ENCODE measurements around the gene ARMC7. TPM values are rescaled to one million over a fixed set of nuclear protein-coding genes. Genes with fewer than 3 reads are reported as not detected.
A peak's percentile ranks its signal among the peaks of the same experiment; 100 is the strongest.

Gene ARMC7
- total and polyA plus RNA-seq, 2 of the 13 experiments (the other 11 are each of a cell fraction or from before 2014, with no cell fraction given), result 3.9 to 4.2 TPM

DNA sequence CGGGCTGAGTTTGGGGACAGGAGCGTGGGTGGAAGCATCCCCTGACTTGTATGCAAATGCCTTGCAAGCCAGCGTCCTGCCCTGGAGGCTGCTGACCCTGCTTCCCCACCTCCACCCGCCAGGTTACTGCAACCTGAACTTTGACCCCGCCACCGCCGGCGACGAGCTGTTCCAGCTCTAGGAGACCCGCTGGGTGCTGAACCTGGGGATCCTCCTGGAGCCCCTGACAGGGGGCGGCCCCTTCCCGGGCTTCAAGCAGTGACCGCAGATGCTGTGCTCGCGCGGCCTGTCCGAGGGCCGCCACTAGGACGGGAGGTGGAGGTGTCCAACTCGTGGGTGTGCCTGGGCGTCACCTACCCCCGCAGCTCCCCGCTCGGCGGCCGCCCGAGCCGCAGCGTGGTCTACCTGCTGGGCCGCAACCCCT is 32.7 kb upstream of the ARMC7 start (continued):
- TF ChIP-seq ZNF34 (CRISPR knock-in tag; IDR thresholded peaks at IDR 0.05; ENCODE audit: borderline replicate concordance) (0 out of 2 replicates have a peak, but pooled peaks have one; percentile 51), ZNF703 (CRISPR knock-in tag; IDR thresholded peaks at IDR 0.05; ENCODE audit: borderline replicate concordance) (no peak), ATF1 (CRISPR knock-in tag; IDR thresholded peaks at IDR 0.05) (no peak), STAT5B (CRISPR knock-in tag; IDR thresholded peaks at IDR 0.05) (no peak), HDAC6 (IDR thresholded peaks at IDR 0.05; ENCODE audit: low read depth, low read length) (no peak), ZNF781 (CRISPR knock-in tag; IDR thresholded peaks at IDR 0.05; ENCODE audit: borderline replicate concordance, not compliant biosample characterization) (no peak), ZNF256 (CRISPR knock-in tag; conservative IDR thresholded peaks at IDR 0.05) (no peak), ZKSCAN8 (CRISPR knock-in tag; IDR thresholded peaks at IDR 0.05; ENCODE audit: borderline replicate concordance) (no peak), GABPA (IDR thresholded peaks at IDR 0.05; ENCODE audit: low read depth, low read length) (no peak), GABPA (CRISPR knock-in tag; IDR thresholded peaks at IDR 0.05; ENCODE audit: low read depth) (no peak), ZNF546 (CRISPR knock-in tag; conservative IDR thresholded peaks at IDR 0.05) (no peak), MTA1 (CRISPR knock-in tag; IDR thresholded peaks at IDR 0.05; ENCODE audit: borderline replicate concordance) (peak; percentile 58; the same call in 1 of the 2 replicates), SMAD3 (CRISPR knock-in tag; IDR thresholded peaks at IDR 0.05) (0 out of 2 replicates have a peak, but pooled peaks have one; percentile 55), SALL2 (CRISPR knock-in tag; IDR thresholded peaks at IDR 0.05) (0 out of 2 replicates have a peak, but pooled peaks have one; percentile 25), PCBP2 (optimal IDR thresholded peaks at IDR 0.05; ENCODE audit: low read depth, low read length, poor library complexity, severe bottlenecking) (no peak), DNMT1 (CRISPR knock-in tag; IDR thresholded peaks at IDR 0.05) (no peak), RFX1 (IDR thresholded peaks at IDR 0.05) (no peak)
- TF ChIP-seq, protein P1, sequence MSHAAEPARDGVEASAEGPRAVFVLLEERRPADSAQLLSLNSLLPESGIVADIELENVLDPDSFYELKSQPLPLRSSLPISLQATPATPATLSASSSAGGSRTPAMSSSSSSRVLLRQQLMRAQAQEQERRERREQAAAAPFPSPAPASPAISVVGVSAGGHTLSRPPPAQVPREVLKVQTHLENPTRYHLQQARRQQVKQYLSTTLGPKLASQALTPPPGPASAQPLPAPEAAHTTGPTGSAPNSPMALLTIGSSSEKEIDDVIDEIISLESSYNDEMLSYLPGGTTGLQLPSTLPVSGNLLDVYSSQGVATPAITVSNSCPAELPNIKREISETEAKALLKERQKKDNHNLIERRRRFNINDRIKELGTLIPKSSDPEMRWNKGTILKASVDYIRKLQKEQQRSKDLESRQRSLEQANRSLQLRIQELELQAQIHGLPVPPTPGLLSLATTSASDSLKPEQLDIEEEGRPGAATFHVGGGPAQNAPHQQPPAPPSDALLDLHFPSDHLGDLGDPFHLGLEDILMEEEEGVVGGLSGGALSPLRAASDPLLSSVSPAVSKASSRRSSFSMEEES (CRISPR knock-in tag; IDR thresholded peaks at IDR 0.05), result peak; percentile 43; the same call in 1 of the 2 replicates
- TF ChIP-seq, protein P2, sequence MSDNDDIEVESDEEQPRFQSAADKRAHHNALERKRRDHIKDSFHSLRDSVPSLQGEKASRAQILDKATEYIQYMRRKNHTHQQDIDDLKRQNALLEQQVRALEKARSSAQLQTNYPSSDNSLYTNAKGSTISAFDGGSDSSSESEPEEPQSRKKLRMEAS (IDR thresholded peaks at IDR 0.05), result peak; percentile 38
- TF ChIP-seq, protein P3, sequence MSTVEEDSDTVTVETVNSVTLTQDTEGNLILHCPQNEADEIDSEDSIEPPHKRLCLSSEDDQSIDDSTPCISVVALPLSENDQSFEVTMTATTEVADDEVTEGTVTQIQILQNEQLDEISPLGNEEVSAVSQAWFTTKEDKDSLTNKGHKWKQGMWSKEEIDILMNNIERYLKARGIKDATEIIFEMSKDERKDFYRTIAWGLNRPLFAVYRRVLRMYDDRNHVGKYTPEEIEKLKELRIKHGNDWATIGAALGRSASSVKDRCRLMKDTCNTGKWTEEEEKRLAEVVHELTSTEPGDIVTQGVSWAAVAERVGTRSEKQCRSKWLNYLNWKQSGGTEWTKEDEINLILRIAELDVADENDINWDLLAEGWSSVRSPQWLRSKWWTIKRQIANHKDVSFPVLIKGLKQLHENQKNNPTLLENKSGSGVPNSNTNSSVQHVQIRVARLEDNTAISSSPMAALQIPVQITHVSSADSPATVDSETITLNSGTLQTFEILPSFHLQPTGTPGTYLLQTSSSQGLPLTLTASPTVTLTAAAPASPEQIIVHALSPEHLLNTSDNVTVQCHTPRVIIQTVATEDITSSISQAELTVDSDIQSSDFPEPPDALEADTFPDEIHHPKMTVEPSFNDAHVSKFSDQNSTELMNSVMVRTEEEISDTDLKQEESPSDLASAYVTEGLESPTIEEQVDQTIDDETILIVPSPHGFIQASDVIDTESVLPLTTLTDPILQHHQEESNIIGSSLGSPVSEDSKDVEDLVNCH (CRISPR knock-in tag; IDR thresholded peaks at IDR 0.05), result no peak
- TF ChIP-seq, protein P4, sequence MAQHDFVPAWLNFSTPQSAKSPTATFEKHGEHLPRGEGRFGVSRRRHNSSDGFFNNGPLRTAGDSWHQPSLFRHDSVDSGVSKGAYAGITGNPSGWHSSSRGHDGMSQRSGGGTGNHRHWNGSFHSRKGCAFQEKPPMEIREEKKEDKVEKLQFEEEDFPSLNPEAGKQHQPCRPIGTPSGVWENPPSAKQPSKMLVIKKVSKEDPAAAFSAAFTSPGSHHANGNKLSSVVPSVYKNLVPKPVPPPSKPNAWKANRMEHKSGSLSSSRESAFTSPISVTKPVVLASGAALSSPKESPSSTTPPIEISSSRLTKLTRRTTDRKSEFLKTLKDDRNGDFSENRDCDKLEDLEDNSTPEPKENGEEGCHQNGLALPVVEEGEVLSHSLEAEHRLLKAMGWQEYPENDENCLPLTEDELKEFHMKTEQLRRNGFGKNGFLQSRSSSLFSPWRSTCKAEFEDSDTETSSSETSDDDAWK (CRISPR knock-in tag; IDR thresholded peaks at IDR 0.05), result no peak
- TF ChIP-seq, protein P5, sequence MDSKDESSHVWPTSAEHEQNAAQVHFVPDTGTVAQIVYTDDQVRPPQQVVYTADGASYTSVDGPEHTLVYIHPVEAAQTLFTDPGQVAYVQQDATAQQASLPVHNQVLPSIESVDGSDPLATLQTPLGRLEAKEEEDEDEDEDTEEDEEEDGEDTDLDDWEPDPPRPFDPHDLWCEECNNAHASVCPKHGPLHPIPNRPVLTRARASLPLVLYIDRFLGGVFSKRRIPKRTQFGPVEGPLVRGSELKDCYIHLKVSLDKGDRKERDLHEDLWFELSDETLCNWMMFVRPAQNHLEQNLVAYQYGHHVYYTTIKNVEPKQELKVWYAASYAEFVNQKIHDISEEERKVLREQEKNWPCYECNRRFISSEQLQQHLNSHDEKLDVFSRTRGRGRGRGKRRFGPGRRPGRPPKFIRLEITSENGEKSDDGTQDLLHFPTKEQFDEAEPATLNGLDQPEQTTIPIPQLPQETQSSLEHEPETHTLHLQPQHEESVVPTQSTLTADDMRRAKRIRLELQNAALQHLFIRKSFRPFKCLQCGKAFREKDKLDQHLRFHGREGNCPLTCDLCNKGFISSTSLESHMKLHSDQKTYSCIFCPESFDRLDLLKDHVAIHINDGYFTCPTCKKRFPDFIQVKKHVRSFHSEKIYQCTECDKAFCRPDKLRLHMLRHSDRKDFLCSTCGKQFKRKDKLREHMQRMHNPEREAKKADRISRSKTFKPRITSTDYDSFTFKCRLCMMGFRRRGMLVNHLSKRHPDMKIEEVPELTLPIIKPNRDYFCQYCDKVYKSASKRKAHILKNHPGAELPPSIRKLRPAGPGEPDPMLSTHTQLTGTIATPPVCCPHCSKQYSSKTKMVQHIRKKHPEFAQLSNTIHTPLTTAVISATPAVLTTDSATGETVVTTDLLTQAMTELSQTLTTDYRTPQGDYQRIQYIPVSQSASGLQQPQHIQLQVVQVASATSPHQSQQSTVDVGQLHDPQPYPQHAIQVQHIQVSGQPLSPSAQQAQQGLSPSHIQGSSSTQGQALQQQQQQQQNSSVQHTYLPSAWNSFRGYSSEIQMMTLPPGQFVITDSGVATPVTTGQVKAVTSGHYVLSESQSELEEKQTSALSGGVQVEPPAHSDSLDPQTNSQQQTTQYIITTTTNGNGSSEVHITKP (CRISPR knock-in tag; IDR thresholded peaks at IDR 0.05; ENCODE audit: low read depth), result no peak
